Panc1 (cell line): Measurements from ENCODE around the gene MACF1. TPM values are rescaled to one million over a fixed set of nuclear protein-coding genes. Genes with fewer than 3 reads are reported as not detected.

Source experiments
- ATAC-seq: fragments of 200-7000 bp; cut with Tn5 transposase; 2 replicates; pipeline ENCODE4 v1.9.1; 2020; ENCODE audit warnings: mild to moderate bottlenecking, moderate library complexity
- BruUV-seq: library from RNA; stranded (reverse); fragments of 400-500 nt; replicated peaks from 2 replicates; lab custom pipeline; 2021; lab: Mats Ljungman, UMichigan
- CTCF ChIA-PET: fragments of 300-600 bp; sonication (Branson Sonifier 250); formaldehyde crosslinking; loops from one replicate; lab custom pipeline; 2022; ENCODE audit warnings: antibody characterized with exemption; lab: Charles Lee
- POLR2A ChIA-PET: fragments of 300-600 bp; sonication (Branson Sonifier 250); formaldehyde crosslinking; loops from one replicate; lab custom pipeline; 2022; ENCODE audit warnings: antibody characterized with exemption; lab: Charles Lee
- DNase-seq: peaks from one replicate; pipeline ENCODE4 v3.0.0-alpha.2; 2010; ENCODE audit warnings: low read depth, low spot score
- H3K27ac ChIP-seq: 2 replicates; pipeline ENCODE4 v1.5.1; 2011; ENCODE audit warnings: mild to moderate bottlenecking, low read length, inconsistent platforms
- H3K27me3 ChIP-seq: fragments of 200-500 bp; sonication (Bioruptor generic); 2 replicates; pipeline ENCODE4 v1.6.0; 2014; ENCODE audit warnings: low read length, inconsistent platforms; ENCODE audit not compliant: control insufficient read depth, insufficient read depth
- H3K36me3 ChIP-seq: fragments of 200-500 bp; sonication (Bioruptor generic); 2 replicates; pipeline ENCODE4 v1.5.1; 2014; ENCODE audit warnings: inconsistent platforms, mild to moderate bottlenecking, low read length, moderate library complexity; ENCODE audit not compliant: control insufficient read depth, insufficient read depth
- H3K4me1 ChIP-seq: 2 replicates; pipeline ENCODE4 v1.5.1; 2011; ENCODE audit warnings: inconsistent platforms, mild to moderate bottlenecking, low read length, moderate library complexity; ENCODE audit not compliant: control insufficient read depth, insufficient read depth
- H3K4me3 ChIP-seq, 2 experiments: 2 replicates each; pipeline ENCODE4 v1.5.1; 2011 to 2012; ENCODE audit warnings: low read depth in 2 of 2, low read length in 2 of 2, mild to moderate bottlenecking in 2 of 2, inconsistent platforms in 1 of 2, moderate library complexity in 1 of 2
- H3K9me3 ChIP-seq: fragments of 200-500 bp; sonication (Bioruptor generic); 2 replicates; pipeline ENCODE4 v1.5.1; 2014; ENCODE audit warnings: low read depth, mild to moderate bottlenecking, inconsistent platforms, low read length, moderate library complexity; ENCODE audit not compliant: control insufficient read depth, insufficient read depth
- POLR2AphosphoS5 ChIP-seq: IDR thresholded peaks from 2 replicates; pipeline ENCODE4 v1.6.1; 2012; ENCODE audit warnings: mild to moderate bottlenecking, low read depth, low read length, moderate library complexity
- SIN3A ChIP-seq: IDR thresholded peaks from 2 replicates; pipeline ENCODE4 v1.6.1; 2012; ENCODE audit warnings: low read depth, mild to moderate bottlenecking, low read length, moderate library complexity, borderline replicate concordance; ENCODE audit not compliant: insufficient read depth
- TCF7L2 ChIP-seq: IDR thresholded peaks from 2 replicates; pipeline ENCODE4 v1.6.1; 2011; ENCODE audit warnings: mild to moderate bottlenecking, low read depth, low read length, inconsistent platforms
- in situ Hi-C: cut with HindIII; loops from 2 replicates; pipeline ENCODE4 v1.10.0; 2016; ENCODE audit warnings: low sequenced_read_pairs, low pct_unique_long_range_greater_than_20kb
- intact Hi-C: fragments of 100-400 bp; cut with micrococcal nuclease; formaldehyde crosslinking; loops from one replicate; pipeline ENCODE4 v1.10.0; 2022; ENCODE audit not compliant: unreplicated experiment
- total RNA-seq: library from RNA; stranded (reverse); gene quantifications from one replicate; pipeline ENCODE4 v1.2.1, GENCODE V29; 2021; ENCODE audit not compliant: unreplicated experiment
- TF ChIP-seq, protein P1 (sequence below): fragments of 450-650 bp; IDR thresholded peaks from 2 replicates; pipeline ENCODE4 v1.5.1; 2017; ENCODE audit warnings: mild to moderate bottlenecking
- TF ChIP-seq, protein P2 (sequence below), 2 experiments: IDR thresholded peaks; 2 replicates each; pipeline ENCODE4 v1.6.1; 2011 to 2012; ENCODE audit warnings: low read depth in 2 of 2, control low read depth in 1 of 2, low read length in 1 of 2, mild to moderate bottlenecking in 1 of 2, moderate library complexity in 1 of 2; ENCODE audit not compliant: insufficient read depth in 1 of 2

MACF1 gene
- total RNA-seq, 1 experiment from 2014 or later, result 413 TPM

- Histone ChIP-seq H3K4me3 (no peak overlapping the region), H3K27ac (no peak overlapping the region; the same call in 1 of the 2 replicates), H3K36me3 (no peaks in the 10 kb centered on the region), H3K9me3 (no peaks in the 10 kb centered on the region), H3K4me1 (peaks cover 8% of the 10 kb centered on the region; the same call in 1 of the 2 replicates), H3K27me3 (no peaks in the 10 kb centered on the region)
- no peak for DNase-seq
- in situ Hi-C loops (no loop called here), intact Hi-C loops (no loop called here)
- BruUV-seq, result no TSS peak
- ATAC-seq, result no peak
- CTCF ChIA-PET, result no interaction called here
- TF ChIP-seq POLR2AphosphoS5 (no peak), TCF7L2 (no peak), SIN3A (no peak)
- TF ChIP-seq, protein P1, sequence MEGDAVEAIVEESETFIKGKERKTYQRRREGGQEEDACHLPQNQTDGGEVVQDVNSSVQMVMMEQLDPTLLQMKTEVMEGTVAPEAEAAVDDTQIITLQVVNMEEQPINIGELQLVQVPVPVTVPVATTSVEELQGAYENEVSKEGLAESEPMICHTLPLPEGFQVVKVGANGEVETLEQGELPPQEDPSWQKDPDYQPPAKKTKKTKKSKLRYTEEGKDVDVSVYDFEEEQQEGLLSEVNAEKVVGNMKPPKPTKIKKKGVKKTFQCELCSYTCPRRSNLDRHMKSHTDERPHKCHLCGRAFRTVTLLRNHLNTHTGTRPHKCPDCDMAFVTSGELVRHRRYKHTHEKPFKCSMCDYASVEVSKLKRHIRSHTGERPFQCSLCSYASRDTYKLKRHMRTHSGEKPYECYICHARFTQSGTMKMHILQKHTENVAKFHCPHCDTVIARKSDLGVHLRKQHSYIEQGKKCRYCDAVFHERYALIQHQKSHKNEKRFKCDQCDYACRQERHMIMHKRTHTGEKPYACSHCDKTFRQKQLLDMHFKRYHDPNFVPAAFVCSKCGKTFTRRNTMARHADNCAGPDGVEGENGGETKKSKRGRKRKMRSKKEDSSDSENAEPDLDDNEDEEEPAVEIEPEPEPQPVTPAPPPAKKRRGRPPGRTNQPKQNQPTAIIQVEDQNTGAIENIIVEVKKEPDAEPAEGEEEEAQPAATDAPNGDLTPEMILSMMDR, result no peak
- TF ChIP-seq, protein P2, sequence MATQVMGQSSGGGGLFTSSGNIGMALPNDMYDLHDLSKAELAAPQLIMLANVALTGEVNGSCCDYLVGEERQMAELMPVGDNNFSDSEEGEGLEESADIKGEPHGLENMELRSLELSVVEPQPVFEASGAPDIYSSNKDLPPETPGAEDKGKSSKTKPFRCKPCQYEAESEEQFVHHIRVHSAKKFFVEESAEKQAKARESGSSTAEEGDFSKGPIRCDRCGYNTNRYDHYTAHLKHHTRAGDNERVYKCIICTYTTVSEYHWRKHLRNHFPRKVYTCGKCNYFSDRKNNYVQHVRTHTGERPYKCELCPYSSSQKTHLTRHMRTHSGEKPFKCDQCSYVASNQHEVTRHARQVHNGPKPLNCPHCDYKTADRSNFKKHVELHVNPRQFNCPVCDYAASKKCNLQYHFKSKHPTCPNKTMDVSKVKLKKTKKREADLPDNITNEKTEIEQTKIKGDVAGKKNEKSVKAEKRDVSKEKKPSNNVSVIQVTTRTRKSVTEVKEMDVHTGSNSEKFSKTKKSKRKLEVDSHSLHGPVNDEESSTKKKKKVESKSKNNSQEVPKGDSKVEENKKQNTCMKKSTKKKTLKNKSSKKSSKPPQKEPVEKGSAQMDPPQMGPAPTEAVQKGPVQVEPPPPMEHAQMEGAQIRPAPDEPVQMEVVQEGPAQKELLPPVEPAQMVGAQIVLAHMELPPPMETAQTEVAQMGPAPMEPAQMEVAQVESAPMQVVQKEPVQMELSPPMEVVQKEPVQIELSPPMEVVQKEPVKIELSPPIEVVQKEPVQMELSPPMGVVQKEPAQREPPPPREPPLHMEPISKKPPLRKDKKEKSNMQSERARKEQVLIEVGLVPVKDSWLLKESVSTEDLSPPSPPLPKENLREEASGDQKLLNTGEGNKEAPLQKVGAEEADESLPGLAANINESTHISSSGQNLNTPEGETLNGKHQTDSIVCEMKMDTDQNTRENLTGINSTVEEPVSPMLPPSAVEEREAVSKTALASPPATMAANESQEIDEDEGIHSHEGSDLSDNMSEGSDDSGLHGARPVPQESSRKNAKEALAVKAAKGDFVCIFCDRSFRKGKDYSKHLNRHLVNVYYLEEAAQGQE (IDR thresholded peaks at IDR 0.05; ENCODE audit: insufficient read depth in 1 of 2, low read depth in 2 of 2, low read length in 1 of 2), result no peak
- POLR2A ChIA-PET, result no interaction called here
Observed at GRCh38 chr1:39270368-39270767, 65.9 kb downstream of the MACF1 start.

GRCh38 chr1:39272027-39272797 lies 67.7 kb downstream of the MACF1 start:
- peak; percentile 51; the same call in 1 of the 2 replicates for ATAC-seq
- Histone ChIP-seq H3K27ac (no peak overlapping the region), H3K4me3 (no peak overlapping the region), H3K4me1 (peaks cover 8% of the 10 kb centered on the region; the same call in 1 of the 2 replicates), H3K27me3 (no peaks in the 10 kb centered on the region), H3K36me3 (no peaks in the 10 kb centered on the region), H3K9me3 (no peaks in the 10 kb centered on the region)
- ChIA-PET CTCF (interaction anchor here (0.6 kb wide), 1 partner anchor 132 kb away, joined by 3 read pairs; no protein-coding TSS in a partner anchor), POLR2A (interaction anchor here (0.6 kb wide), 1 partner anchor 134 kb away, joined by 3 read pairs; no protein-coding TSS in a partner anchor)
- TF ChIP-seq, protein P1, result no peak
- TF ChIP-seq SIN3A (no peak), POLR2AphosphoS5 (no peak), TCF7L2 (no peak)
- TF ChIP-seq, protein P2 (IDR thresholded peaks at IDR 0.05; ENCODE audit: insufficient read depth in 1 of 2, low read depth in 2 of 2, low read length in 1 of 2), result no peak
- no peak for DNase-seq
- no TSS peak for BruUV-seq
- intact Hi-C loops, result no loop called here
- in situ Hi-C loops, result no loop called here
